B cell (primary cell): Measurements from ENCODE around the gene SNED1. TPM values are rescaled to one million over a fixed set of nuclear protein-coding genes. Genes with fewer than 3 reads are reported as not detected.

Source experiments
- ATAC-seq: fragments of 200-7000 bp; cut with Tn5 transposase; one replicate; pipeline ENCODE4 v1.10.0; 2021; ENCODE audit warnings: low read depth, mild to moderate bottlenecking, moderate number of reproducible peaks, moderate library complexity
- CTCF ChIA-PET: fragments of 350-600 bp; sonication (Branson Sonifier 250); formaldehyde crosslinking; loops from one replicate; lab custom pipeline; 2021; ENCODE audit warnings: antibody characterized with exemption, inconsistent platforms; lab: Charles Lee
- POLR2A ChIA-PET: fragments of 350-600 bp; sonication (Branson Sonifier 250); formaldehyde crosslinking; loops from one replicate; lab custom pipeline; 2021; ENCODE audit warnings: antibody characterized with exemption; lab: Charles Lee
- DNase-seq: peaks from one replicate; pipeline ENCODE4 v3.0.0; 2013
- H2AFZ ChIP-seq: 2 replicates; pipeline ENCODE4 v1.6.1; 2012; ENCODE audit warnings: mild to moderate bottlenecking, low read depth, low read length; ENCODE audit not compliant: insufficient read depth, poor library complexity, severe bottlenecking
- H3K27ac ChIP-seq, 2 donors: 1 replicate in 1 of 2; 2 replicates in 1 of 2; pipeline ENCODE4 v1.5.1; 2012 to 2013; ENCODE audit warnings: low read length in 2 of 2, mild to moderate bottlenecking in 2 of 2, moderate library complexity in 1 of 2
- H3K27me3 ChIP-seq, 4 experiments: fragments of 200-600 bp in 1 of 4; sonication (generic) in 1 of 4; replicated peaks in 1 of 4; 1 replicate in 2 of 4; 2 replicates in 2 of 4; pipeline versions ENCODE4 v1.6.1 to v1.7.0; 2013 to 2016; ENCODE audit warnings: low read length in 3 of 4, mild to moderate bottlenecking in 2 of 4, mixed read lengths in 1 of 4, moderate library complexity in 1 of 4; ENCODE audit not compliant: insufficient read depth in 4 of 4, control insufficient read depth in 3 of 4; ENCODE audit errors: control extremely low read depth in 1 of 4
- H3K36me3 ChIP-seq, 2 experiments: replicated peaks in 1 of 2; 1 replicate in 1 of 2; 2 replicates in 1 of 2; pipeline versions ENCODE4 v1.6.1 to v1.7.1; 2013; ENCODE audit warnings: low read length in 1 of 2; ENCODE audit not compliant: insufficient read depth in 2 of 2, control insufficient read depth in 1 of 2; ENCODE audit errors: control extremely low read depth in 1 of 2, extremely low read depth in 1 of 2
- H3K4me1 ChIP-seq, 2 donors: fragments of 200-600 bp in 1 of 2; sonication (generic) in 1 of 2; 1 replicate in 1 of 2; 2 replicates in 1 of 2; pipeline versions ENCODE4 v1.5.1 to v1.6.1; 2013 to 2017; ENCODE audit warnings: low read length in 2 of 2; ENCODE audit not compliant: control insufficient read depth in 2 of 2, insufficient read depth in 2 of 2
- H3K4me2 ChIP-seq: replicated peaks from 2 replicates; pipeline ENCODE3; 2012; ENCODE audit warnings: mild to moderate bottlenecking, low read depth, low read length; ENCODE audit not compliant: poor library complexity, severe bottlenecking
- H3K4me3 ChIP-seq, 5 experiments: fragments of 200-600 bp in 1 of 5; sonication (generic) in 1 of 5; 1 replicate in 3 of 5; 2 replicates in 2 of 5; pipeline versions ENCODE4 v1.5.1 to v1.7.0; 2011 to 2016; ENCODE audit warnings: low read length in 4 of 5, mild to moderate bottlenecking in 4 of 5, low read depth in 2 of 5, control low read depth in 1 of 5, moderate library complexity in 1 of 5; ENCODE audit not compliant: insufficient read depth in 1 of 5; ENCODE audit errors: control extremely low read depth in 1 of 5, extremely low read depth in 1 of 5
- H3K79me2 ChIP-seq: fragments of 200-600 bp; sonication (generic); one replicate; pipeline ENCODE4 v1.6.0; 2016; ENCODE audit warnings: low read length; ENCODE audit not compliant: control insufficient read depth, insufficient read depth
- H3K9ac ChIP-seq: fragments of 200-600 bp; sonication (generic); 2 replicates; pipeline ENCODE4 v1.6.1; 2017; ENCODE audit warnings: mild to moderate bottlenecking, low read length, moderate library complexity
- H3K9me3 ChIP-seq, 3 donors: one replicate each; pipeline versions ENCODE4 v1.6.1 to v1.7.1; 2013; ENCODE audit warnings: low read length in 2 of 3; ENCODE audit not compliant: control insufficient read depth in 2 of 3, insufficient read depth in 1 of 3; ENCODE audit errors: control extremely low read depth in 1 of 3
- H4K20me1 ChIP-seq: 2 replicates; pipeline ENCODE4 v1.6.0; 2012; ENCODE audit warnings: mild to moderate bottlenecking, low read length; ENCODE audit not compliant: insufficient read depth, control insufficient read depth, poor library complexity, severe bottlenecking
- H3K27ac Mint-ChIP-seq: one replicate; pipeline ENCODE4 v1.8.0; 2021; ENCODE audit warnings: mixed read lengths
- H3K27me3 Mint-ChIP-seq: one replicate; pipeline ENCODE4 v1.8.0; 2021; ENCODE audit warnings: mixed read lengths
- H3K4me1 Mint-ChIP-seq: one replicate; pipeline ENCODE4 v1.8.0; 2021; ENCODE audit warnings: mixed read lengths
- H3K4me3 Mint-ChIP-seq: one replicate; pipeline ENCODE4 v1.8.0; 2021; ENCODE audit warnings: mixed read lengths
- H3K9me3 Mint-ChIP-seq: one replicate; pipeline ENCODE4 v1.8.0; 2022; ENCODE audit warnings: mixed read lengths; ENCODE audit not compliant: insufficient read depth
- CTCF ChIP-seq: fragments of 200-600 bp; IDR thresholded peaks from one replicate; pipeline ENCODE4 v1.8.0; 2022; ENCODE audit warnings: antibody characterized with exemption, mild to moderate bottlenecking
- EZH2 ChIP-seq: IDR thresholded peaks from 2 replicates; pipeline ENCODE4 v1.6.1; 2012; ENCODE audit warnings: borderline replicate concordance, low read depth, mild to moderate bottlenecking, moderate library complexity, low read length; ENCODE audit not compliant: insufficient read depth, poor library complexity, severe bottlenecking
- WGBS: methylation state at CpG from one replicate; pipeline ENCODE4 v1.1.5; 2013; ENCODE audit warnings: missing lambda C conversion rate; ENCODE audit not compliant: insufficient coverage; 5-methylcytosine and 5-hydroxymethylcytosine counted together
- intact Hi-C: fragments of 100-400 bp; cut with micrococcal nuclease; formaldehyde crosslinking; loops from one replicate; pipeline ENCODE4 v1.10.0; 2022
- polyA plus RNA-seq: library from polyadenylated mRNA; depleted of rRNA; stranded (reverse); fragments of >200 nt; gene quantifications from 2 replicates; pipeline ENCODE4 v1.2.3, GENCODE V29; 2012
- total RNA-seq, 2 donors: library from RNA; stranded (reverse); fragments of 120-200 nt in 1 of 2; gene quantifications; 1 replicate in 1 of 2; 2 replicates in 1 of 2; pipeline versions ENCODE4 v1.2.3 to v1.2.4, GENCODE V29; 2013 to 2022

The SNED1 gene
- total and polyA plus RNA-seq, 2 donors (not counting 1 experiment from before 2014, with no cell fraction given): 25.5 to 336 TPM

- H3K79me2 ChIP-seq: peaks cover 22% of the 10 kb centered on the region
- peak overlapping the region; percentile 92 for H3K4me3 Mint-ChIP-seq
- peak; percentile 67 for ATAC-seq
- H3K4me1 ChIP-seq: peaks cover 58 to 62% of the 10 kb centered on the region in 2 donors
- DNase-seq: peak; percentile 92
- H3K27me3 ChIP-seq: no peaks in the 10 kb centered on the region
- peak overlapping the region; percentile 90 to 96 for H3K27ac ChIP-seq
- no peaks in the 10 kb centered on the region for H4K20me1 ChIP-seq
- TF ChIP-seq EZH2 (no peak), CTCF (no peak)
- peak overlapping the region; percentile 91 for H3K27ac Mint-ChIP-seq
- ChIA-PET CTCF (interaction anchor here (0.7 kb wide), 1 partner anchor 37 kb away, joined by 5 read pairs; no protein-coding TSS in a partner anchor), POLR2A (no interaction called here)
- intact Hi-C loops: loop anchor here (1.0 to 5.0 kb wide), 5 partner anchors 23 to 61 kb away; partner anchors contain the start of genes MTERF4 and SNED1
- H3K36me3 ChIP-seq: peaks cover 0 to 3% of the 10 kb centered on the region in 2 experiments
- H2AFZ ChIP-seq: peak overlapping the region; percentile 52
- H3K27me3 Mint-ChIP-seq: no peaks in the 10 kb centered on the region
- H3K4me2 ChIP-seq: peak overlapping the region; percentile 58
- no peaks in the 10 kb centered on the region for H3K9me3 ChIP-seq
- peak overlapping the region; percentile 48 for H3K9ac ChIP-seq
- WGBS: 3% methylated on average over 5 of the region's 5 CpGs
- H3K9me3 Mint-ChIP-seq: no peaks in the 10 kb centered on the region
- peak overlapping the region in 1 of 5 experiments; percentile 15 for H3K4me3 ChIP-seq
- H3K4me1 Mint-ChIP-seq: peaks cover 66% of the 10 kb centered on the region
Observed at GRCh38 chr2:241041589-241042158, 43.3 kb downstream of the SNED1 start.

- no peaks in the 10 kb centered on the region for H3K9me3 ChIP-seq
- no peak for TF ChIP-seq CTCF
- TF ChIP-seq EZH2: no peak
- DNase-seq: no peak
- Mint-ChIP-seq H3K27me3 (no peaks in the 10 kb centered on the region), H3K4me3 (no peak overlapping the region), H3K4me1 (peaks cover 52% of the 10 kb centered on the region), H3K27ac (no peak overlapping the region), H3K9me3 (no peaks in the 10 kb centered on the region)
- no peak overlapping the region for H3K4me2 ChIP-seq
- H3K36me3 ChIP-seq: peaks cover 0 to 3% of the 10 kb centered on the region in 2 experiments
- peaks cover 13% of the 10 kb centered on the region for H3K79me2 ChIP-seq
- intact Hi-C loops: loop anchor here (5.0 kb wide), 3 partner anchors 34 to 61 kb away; partner anchors contain the start of gene MTERF4
- no peaks in the 10 kb centered on the region for H4K20me1 ChIP-seq
- H3K27ac ChIP-seq: no peak overlapping the region
- H3K9ac ChIP-seq: no peak overlapping the region
- no peak for ATAC-seq
- no peak overlapping the region for H2AFZ ChIP-seq
- ChIA-PET POLR2A (no interaction called here), CTCF (interaction anchor here (1.5 to 1.6 kb wide), 2 partner anchors 16 to 34 kb away, joined by 5 to 7 read pairs; no protein-coding TSS in a partner anchor)
- no peak overlapping the region for H3K4me3 ChIP-seq
- H3K27me3 ChIP-seq: no peaks in the 10 kb centered on the region
- H3K4me1 ChIP-seq: peaks cover 39 to 43% of the 10 kb centered on the region in 2 donors
Observed at GRCh38 chr2:241043581-241043980, 45.2 kb downstream of the SNED1 start.
